Calu3 (cell line): Measurements from ENCODE around the gene DCAF6. TPM values are rescaled to one million over a fixed set of nuclear protein-coding genes. Genes with fewer than 3 reads are reported as not detected.

Source experiments
- BruUV-seq: library from RNA; stranded (reverse); fragments of 400-500 nt; replicated peaks from 2 replicates; lab custom pipeline; 2021; lab: Mats Ljungman, UMichigan
- CTCF ChIA-PET: fragments of 300-600 bp; sonication (Branson Sonifier 250); formaldehyde crosslinking; loops from one replicate; lab custom pipeline; 2022; ENCODE audit warnings: antibody characterized with exemption; lab: Charles Lee
- DNase-seq: peaks from one replicate; pipeline ENCODE4 v3.0.0; 2022
- H3K27ac Mint-ChIP-seq: one replicate; pipeline ENCODE4 v1.8.0; 2022; ENCODE audit warnings: mixed read lengths; ENCODE audit not compliant: unreplicated experiment
- H3K27me3 Mint-ChIP-seq: one replicate; pipeline ENCODE4 v1.8.0; 2022; ENCODE audit warnings: mixed read lengths; ENCODE audit not compliant: unreplicated experiment
- H3K36me3 Mint-ChIP-seq: one replicate; pipeline ENCODE4 v1.8.0; 2022; ENCODE audit warnings: mild to moderate bottlenecking, moderate library complexity, mixed read lengths; ENCODE audit not compliant: insufficient read depth, unreplicated experiment
- H3K4me1 Mint-ChIP-seq: one replicate; pipeline ENCODE4 v1.8.0; 2022; ENCODE audit warnings: mild to moderate bottlenecking, low read depth, mixed read lengths; ENCODE audit not compliant: unreplicated experiment
- H3K4me3 Mint-ChIP-seq: one replicate; pipeline ENCODE4 v1.8.0; 2022; ENCODE audit warnings: mild to moderate bottlenecking, low read depth, moderate library complexity, mixed read lengths; ENCODE audit not compliant: unreplicated experiment
- H3K9me3 Mint-ChIP-seq: one replicate; pipeline ENCODE4 v1.8.0; 2022; ENCODE audit warnings: low read depth, mixed read lengths; ENCODE audit not compliant: unreplicated experiment
- CTCF ChIP-seq: fragments of 200-600 bp; IDR thresholded peaks from one replicate; pipeline ENCODE4 v1.8.0; 2022; ENCODE audit warnings: antibody characterized with exemption; ENCODE audit not compliant: unreplicated experiment
- intact Hi-C: fragments of 100-400 bp; cut with micrococcal nuclease; formaldehyde crosslinking; loops from one replicate; pipeline ENCODE4 v1.10.0; 2022; ENCODE audit not compliant: unreplicated experiment
- total RNA-seq: library from RNA; stranded (reverse); gene quantifications from 2 replicates; pipeline ENCODE4 v1.2.3, GENCODE V29; 2022

Gene DCAF6
- total RNA-seq, 1 experiment from 2014 or later = 64.0 TPM

- intact Hi-C loops = no loop called here
- Mint-ChIP-seq H3K4me3 (peak overlapping the region; percentile 15), H3K27ac (peak overlapping the region; percentile 42), H3K36me3 (peaks cover 6% of the 10 kb centered on the region), H3K4me1 (peaks cover 46% of the 10 kb centered on the region), H3K27me3 (no peaks in the 10 kb centered on the region), H3K9me3 (peaks cover 5% of the 10 kb centered on the region)
- BruUV-seq = no TSS peak
- no peak for TF ChIP-seq CTCF
- CTCF ChIA-PET = interaction anchor here (1.6 kb wide), 1 partner anchor 16 kb away, joined by 7 read pairs; no protein-coding TSS in a partner anchor
- peak; percentile 35 for DNase-seq
Measured at GRCh38 chr1:167911413-167911812, 25.1 kb upstream of the DCAF6 start.

- DNase-seq = no peak
- intact Hi-C loops = no loop called here
- Mint-ChIP-seq H3K4me1 (peaks cover 55% of the 10 kb centered on the region), H3K9me3 (peaks cover 5% of the 10 kb centered on the region), H3K4me3 (no peak overlapping the region), H3K36me3 (peaks cover 13% of the 10 kb centered on the region), H3K27ac (no peak overlapping the region), H3K27me3 (no peaks in the 10 kb centered on the region)
- no TSS peak for BruUV-seq
- TF ChIP-seq CTCF = no peak
- CTCF ChIA-PET = no interaction called here
Measured at GRCh38 chr1:167912294-167912693, 24.2 kb upstream of the DCAF6 start.

GRCh38 chr1:167913895-167914496 is 22.5 kb upstream of the DCAF6 start, which contains the start of gene ADCY10:
TSS of gene ADCY10 (minus strand) at chr1:167914134. CDS start at chr1:167905140, 8,994 bp downstream.
- peaks cover 63% of the 10 kb centered on the region for H3K4me1 Mint-ChIP-seq
- H3K36me3 Mint-ChIP-seq = peaks cover 20% of the 10 kb centered on the region
- TF ChIP-seq CTCF = no peak
- H3K27ac Mint-ChIP-seq = peak within 1 kb of the TSS; percentile 51
- intact Hi-C loops = no loop called here
- no TSS peak for BruUV-seq
- H3K27me3 Mint-ChIP-seq = no peaks in the 10 kb centered on the region
- DNase-seq = no peak
- CTCF ChIA-PET = interaction anchor here (0.6 kb wide), 1 partner anchor 8 kb away, joined by 3 read pairs; no protein-coding TSS in a partner anchor
- H3K9me3 Mint-ChIP-seq = peaks cover 5% of the 10 kb centered on the region
- no peak within 1 kb of the TSS for H3K4me3 Mint-ChIP-seq

- H3K27ac Mint-ChIP-seq = peak overlapping the region; percentile 46
- DNase-seq = no peak
- TF ChIP-seq CTCF = no peak
- H3K36me3 Mint-ChIP-seq = peaks cover 14% of the 10 kb centered on the region
- intact Hi-C loops = no loop called here
- no peaks in the 10 kb centered on the region for H3K27me3 Mint-ChIP-seq
- no peaks in the 10 kb centered on the region for H3K9me3 Mint-ChIP-seq
- BruUV-seq = no TSS peak
- peaks cover 60% of the 10 kb centered on the region for H3K4me1 Mint-ChIP-seq
- CTCF ChIA-PET = no interaction called here
- H3K4me3 Mint-ChIP-seq = no peak overlapping the region
Measured at GRCh38 chr1:167915569-167915968, 20.9 kb upstream of the DCAF6 start.
